SKM-1 treated with dmso at 0.1 percent for 144 hours (cell line): Measurements from ENCODE around the gene ETV3.

Experiments
- DNase-seq: peaks from one replicate; lab custom pipeline; 2025; ENCODE audit not compliant: unreplicated experiment; lab: John Stamatoyannopoulos, UW

Gene ETV3

GRCh38 chr1:157095091-157095490 is 43.1 kb downstream of the ETV3 start:
- no peak for DNase-seq

- DNase-seq, result no peak
These were observed 45.4 kb downstream of the ETV3 start for GRCh38 chr1:157092831-157093230.

DNA sequence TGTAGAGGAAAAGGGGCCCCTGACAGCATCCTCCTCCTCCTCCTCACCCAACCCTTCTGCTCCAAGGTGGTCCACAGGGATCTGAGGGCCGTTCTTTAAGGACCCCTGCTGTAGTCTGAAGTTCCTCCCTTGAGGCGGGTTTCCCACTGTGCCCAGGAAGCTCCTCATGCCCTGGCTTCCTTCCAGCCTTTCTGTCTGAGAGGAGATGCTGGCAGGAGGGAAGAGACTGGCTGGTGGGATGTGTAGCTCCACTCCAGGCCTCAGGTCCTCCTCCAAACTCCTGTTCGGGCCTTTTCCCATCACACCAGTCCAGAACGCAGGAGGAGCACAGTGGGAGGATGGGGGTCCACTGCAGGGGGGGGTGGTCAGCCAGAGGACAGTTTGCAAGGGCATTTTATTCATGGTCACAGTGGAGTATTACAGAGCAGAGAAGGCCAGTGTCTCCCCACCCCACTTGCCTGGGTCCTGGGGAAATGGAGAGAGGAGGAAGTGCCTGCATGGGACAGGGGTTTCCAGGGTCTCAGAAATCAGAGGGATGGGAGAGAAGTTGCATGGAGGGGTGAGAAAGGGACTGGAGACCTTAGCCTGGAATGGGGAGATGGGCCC is 46.4 kb downstream of the ETV3 start:
- no peak for DNase-seq

GRCh38 chr1:157091186-157091585 is 47.0 kb downstream of the ETV3 start:
- no peak for DNase-seq

DNA sequence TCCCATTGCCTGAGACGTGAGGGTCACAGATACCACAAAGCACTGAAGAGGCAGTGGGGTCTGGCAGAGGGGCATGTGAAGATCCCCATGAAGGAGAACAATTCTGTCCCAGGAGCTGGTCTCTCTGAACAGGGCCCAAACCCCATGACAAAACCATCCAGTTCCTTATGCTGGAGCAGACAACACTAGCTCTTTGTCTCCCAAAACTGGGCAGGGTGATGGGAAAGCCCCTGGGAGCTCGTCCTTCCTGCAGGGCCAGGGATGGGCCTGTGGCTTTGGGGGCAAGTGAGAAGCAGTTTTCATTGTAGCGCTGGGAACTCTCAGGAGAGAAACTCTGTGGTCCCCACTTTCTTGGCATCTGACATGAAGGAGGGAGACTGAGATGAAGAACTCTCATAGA is 47.4 kb downstream of the ETV3 start:
- no peak for DNase-seq

GRCh38 chr1:157090196-157090647 is 48.0 kb downstream of the ETV3 start:
- peak; percentile 84 for DNase-seq

DNA sequence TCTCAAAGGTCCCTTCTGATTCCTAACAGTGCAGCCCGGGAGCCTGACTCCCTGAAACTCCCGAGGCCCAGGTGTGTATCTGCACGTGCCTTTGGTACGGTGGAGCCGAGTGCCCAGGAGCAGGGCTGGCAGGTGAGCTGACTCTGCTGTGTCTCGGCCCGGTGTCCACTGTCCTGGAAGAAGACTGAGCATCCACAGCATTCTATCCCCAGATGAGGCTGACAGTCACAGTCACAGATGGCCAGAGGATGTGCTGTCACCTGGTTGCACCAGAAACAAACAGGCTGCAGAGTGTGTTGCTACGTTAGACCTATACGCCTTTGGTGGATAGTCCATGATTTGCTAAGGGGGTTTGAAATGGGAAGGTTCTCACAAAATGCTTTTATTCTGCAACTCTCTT is 48.4 kb downstream of the ETV3 start:
- DNase-seq, result no peak

DNA sequence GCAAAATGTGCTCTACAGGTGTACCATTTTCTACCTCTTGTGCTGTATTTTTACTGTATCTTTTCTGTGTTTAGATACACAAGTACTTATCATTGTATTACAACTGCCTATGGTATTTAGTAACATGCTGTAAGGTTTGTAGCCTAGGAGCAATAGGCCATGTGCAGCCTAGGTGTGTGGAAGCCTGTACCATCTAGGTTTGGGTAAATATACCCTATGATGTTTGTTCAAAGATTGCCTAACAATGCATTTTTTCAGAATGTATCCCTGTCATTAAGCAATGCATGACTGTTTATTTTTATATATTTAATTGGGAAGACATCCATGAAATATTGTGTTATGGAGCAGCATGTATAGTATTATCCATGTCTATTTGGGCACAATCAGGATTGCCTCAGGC is 49.6 kb downstream of the ETV3 start:
- no peak for DNase-seq

DNA sequence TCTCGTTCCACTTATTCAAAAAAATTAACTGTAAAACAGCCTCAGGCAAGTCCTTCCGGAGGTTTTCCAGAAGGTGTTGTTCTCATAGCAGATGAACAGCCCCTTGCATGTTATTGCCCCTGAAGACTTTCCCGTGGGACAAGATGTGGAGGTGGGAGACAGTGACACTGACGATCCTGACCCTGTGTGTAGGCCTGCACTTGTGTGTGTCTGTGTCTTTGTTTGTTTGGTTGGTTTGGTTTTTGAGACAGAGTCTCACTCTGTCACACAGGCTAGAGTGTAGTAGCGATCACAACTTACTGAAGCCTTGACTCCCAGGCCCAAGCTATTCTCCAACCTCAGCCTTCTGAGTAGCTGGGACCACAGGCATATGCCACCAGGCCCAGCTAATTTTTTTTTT is 51.2 kb downstream of the ETV3 start:
- DNase-seq, result no peak

GRCh38 chr1:157086299-157086698 is 51.9 kb downstream of the ETV3 start:
- no peak for DNase-seq

GRCh38 chr1:157085421-157085820 is 52.8 kb downstream of the ETV3 start:
- peak; percentile 80 for DNase-seq

- DNase-seq, result no peak
These were observed 53.5 kb downstream of the ETV3 start for GRCh38 chr1:157084720-157085119.

DNA sequence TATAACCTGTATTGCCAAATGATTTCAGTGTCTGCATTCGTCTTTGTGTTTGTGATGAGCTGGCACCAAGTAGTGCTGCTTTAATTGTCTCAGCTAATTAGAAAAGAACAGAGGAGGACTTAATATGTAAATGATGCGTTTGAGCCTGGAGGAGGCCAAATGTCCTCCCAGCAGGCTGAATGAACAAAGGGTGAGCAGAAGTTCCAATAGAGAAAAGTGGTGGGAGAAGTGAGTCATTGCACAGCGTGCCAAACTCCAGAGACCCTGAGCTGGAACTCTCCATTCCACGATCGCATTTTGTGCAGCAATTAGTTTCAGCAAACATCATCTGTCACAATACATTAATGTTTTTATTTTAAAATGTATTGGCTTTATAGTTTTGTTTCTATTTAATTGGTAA is 56.5 kb downstream of the ETV3 start:
- no peak for DNase-seq

DNA sequence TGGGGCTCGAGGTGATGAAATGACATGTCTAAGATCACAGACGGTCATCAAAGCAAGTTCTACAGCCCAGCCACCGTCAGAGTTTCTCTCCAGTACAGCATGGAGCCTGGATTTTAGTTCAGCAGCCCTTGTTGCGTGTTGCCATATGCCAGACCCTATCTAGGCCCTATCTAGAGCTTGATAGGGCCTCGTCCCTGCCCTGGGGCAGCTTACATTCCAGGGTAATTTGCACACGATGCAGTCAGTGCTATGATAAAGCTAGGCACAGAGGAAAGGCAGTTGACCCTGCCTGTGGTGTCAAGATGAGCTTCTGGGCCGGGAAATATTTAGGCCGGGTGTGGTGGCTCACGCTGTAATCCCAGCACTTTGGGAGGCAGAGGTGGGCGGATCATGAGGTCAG is 57.5 kb downstream of the ETV3 start:
- DNase-seq, result no peak

- no peak for DNase-seq
These were observed 60.8 kb downstream of the ETV3 start for GRCh38 chr1:157077394-157077793.

DNA sequence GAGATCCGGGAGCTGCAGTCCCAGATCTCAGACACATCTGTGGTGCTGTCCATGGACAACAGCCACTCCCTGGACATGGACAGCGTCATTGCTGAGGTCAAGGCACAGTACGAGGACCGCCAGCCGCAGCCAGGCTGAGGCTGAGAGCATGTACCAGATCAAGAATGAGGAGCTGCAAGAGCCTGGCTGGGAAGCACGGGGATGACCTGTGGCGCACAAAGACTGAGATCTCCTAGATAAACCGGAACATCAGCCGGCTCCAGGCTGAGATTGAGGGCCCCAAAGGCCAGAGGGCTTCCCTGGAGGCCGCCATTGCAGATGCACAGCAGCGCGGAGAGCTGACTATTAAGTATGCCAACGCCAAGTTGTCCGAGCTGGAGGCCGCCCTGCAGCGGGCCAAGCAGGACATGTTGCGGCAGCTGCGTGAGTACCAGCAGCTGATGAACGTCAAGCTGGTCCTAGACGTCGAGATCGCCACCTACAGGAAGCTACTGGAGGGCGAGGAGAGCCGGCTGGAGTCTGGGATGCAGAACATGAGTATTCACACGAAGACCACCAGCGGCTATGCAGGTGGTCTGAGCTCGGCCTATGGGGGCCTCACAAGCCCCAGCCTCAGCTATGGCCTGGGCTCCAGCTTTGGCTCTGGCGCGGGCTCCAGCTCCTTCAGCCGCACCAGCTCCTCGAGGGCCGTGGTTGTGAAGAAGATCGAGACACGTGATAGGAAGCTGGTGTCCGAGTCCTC is 64.1 kb downstream of the ETV3 start:
- DNase-seq, result peak; percentile 48
